Breast epithelium (tissue), 3 donors: Measurements from ENCODE around the gene FTCD.

Source experiments
- CTCF ChIP-seq, 3 donors: fragments of 450-650 bp; IDR thresholded peaks; one replicate each; pipeline ENCODE4 v1.5.1; 2016 to 2017; ENCODE audit warnings: antibody characterized with exemption in 3 of 3, mild to moderate bottlenecking in 3 of 3, moderate library complexity in 3 of 3
- POLR2A ChIP-seq: fragments of 450-650 bp; IDR thresholded peaks from one replicate; pipeline ENCODE4 v1.6.1; 2016; ENCODE audit warnings: antibody characterized with exemption, mild to moderate bottlenecking, moderate library complexity

- TF ChIP-seq CTCF (IDR thresholded peaks at IDR 0.05) (no peak), POLR2A (no peak)
These were observed 2.5 kb downstream of the FTCD start for GRCh38 chr21:46152927-46153246.
